ENCODE results near the gene JAKMIP1.

Gene JAKMIP1

DNA sequence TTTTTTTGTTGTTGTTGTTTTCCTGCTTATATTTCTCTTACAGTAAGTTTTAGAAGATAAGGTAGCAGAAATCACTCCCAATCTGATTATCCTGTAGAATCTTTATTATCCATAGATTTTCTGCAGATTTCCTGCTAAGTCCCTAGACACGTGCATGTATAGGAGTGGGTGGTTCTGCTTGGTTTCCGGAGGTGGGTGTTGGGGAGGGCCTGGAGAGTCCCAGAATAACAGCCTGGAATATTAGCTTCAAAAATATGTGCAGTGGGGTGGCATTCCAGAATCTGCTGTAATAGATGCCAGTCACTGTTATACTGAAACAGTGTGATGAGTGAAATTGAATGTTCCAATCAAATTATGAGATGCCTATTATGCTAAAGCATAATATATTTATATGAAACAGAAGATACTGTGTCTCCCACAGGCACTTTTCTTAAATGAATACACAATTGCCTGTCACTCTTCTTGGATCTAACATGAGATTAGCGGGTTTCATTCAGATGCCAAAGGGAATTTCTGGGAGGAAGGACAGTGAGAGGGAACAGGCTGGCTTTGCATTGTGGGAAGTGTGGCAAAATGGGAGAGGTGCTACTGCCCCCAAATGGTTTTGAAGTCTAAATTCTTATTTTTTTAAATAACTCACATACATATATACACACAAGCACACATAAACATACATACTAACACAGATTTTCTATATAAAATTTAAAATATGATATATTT, 219.8 kb downstream of the JAKMIP1 start:
- no peak for FAIRE-seq

DNA sequence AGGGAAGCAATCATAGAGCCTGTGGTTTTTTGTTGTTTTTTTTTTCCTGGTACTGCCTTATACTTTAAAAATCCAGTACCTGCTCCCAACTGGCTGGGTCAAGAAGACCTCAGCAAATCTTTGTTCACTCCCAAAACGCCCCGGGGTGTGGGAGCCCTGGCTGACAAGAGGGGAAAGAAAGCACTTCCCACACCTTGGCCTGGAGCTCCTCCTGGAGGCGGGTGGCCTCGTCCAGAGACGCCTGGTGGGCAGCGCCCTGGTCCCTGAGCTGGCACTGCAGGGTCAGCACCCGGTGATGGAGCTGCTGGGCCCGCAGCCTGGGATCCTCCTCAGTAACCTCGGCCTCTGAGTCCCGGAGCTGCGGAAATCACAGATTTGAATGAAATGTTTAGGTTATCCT, 220.4 kb downstream of the JAKMIP1 start:
- no peak for FAIRE-seq

DNA sequence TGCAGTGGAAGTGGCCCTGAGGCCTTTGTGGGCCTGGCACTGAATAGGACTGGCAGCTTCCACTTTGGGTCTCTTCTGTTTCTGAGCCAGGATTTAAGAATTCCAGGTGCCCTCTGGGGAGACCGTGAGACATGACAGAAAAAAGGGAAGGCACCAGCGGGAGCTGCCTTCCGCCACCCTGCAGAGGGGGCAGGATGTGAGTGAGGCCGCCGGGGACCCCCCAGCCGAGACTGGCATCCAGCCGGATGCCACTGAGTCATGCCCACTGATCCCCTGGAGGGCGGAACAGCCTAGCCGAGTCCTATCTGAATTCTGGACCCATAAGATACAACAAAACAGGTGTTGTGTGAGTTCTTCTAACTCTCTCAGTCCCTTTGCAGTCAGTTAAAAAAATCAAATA, 223.4 kb downstream of the JAKMIP1 start:
- no peak for FAIRE-seq

DNA sequence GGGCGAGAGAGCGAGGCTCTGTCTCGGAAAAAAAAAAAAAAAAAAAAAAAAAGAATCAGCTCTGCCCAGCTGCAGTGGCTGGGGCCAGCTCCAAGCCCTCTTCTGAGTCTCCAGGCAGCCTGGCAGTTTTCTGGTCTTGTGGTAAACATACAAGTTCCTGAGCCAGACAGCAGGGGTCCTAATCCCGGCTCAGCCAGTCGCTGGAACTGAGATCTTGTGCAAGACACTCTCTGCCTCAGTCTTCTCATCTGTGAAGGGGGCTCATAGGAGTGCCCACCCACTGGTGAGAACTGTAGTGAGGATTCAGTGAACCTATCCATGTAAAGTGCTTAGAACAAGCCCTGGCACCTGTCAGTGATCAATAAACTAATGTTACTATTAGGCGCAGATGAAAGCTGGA, 223.9 kb downstream of the JAKMIP1 start:
- FAIRE-seq, result no peak

Data from TTC549 (cell line).